SK-N-SH (cell line): ENCODE data around the gene DCP1B. TPM values are rescaled to one million over a fixed set of nuclear protein-coding genes. Genes with fewer than 3 reads are reported as not detected.

Experiments
- CTCF ChIA-PET: fragments of 300-600, 350-600 bp; formaldehyde crosslinking; extraction: SDS; loops from one replicate; lab custom pipeline; 2021; lab: Yijun Ruan, JAX
- POLR2A ChIA-PET: fragments of 350-600 bp; sonication (Branson Sonifier 250); formaldehyde crosslinking; extraction: SDS; loops from one replicate; lab custom pipeline; 2020; ENCODE audit warnings: antibody characterized with exemption, inconsistent platforms; lab: Yijun Ruan, JAX
- DNase-seq: peaks from one replicate; pipeline ENCODE4 v3.0.0; 2012
- H2AFZ ChIP-seq: fragments of 200-600 bp; sonication (generic); 2 replicates; pipeline ENCODE4 v1.8.1; 2016; ENCODE audit warnings: antibody characterized with exemption, mild to moderate bottlenecking, low read depth
- H3F3A ChIP-seq: fragments of 200-600 bp; sonication (generic); replicated peaks from 2 replicates; pipeline ENCODE3; 2016; ENCODE audit warnings: antibody characterized with exemption, mild to moderate bottlenecking; ENCODE audit not compliant: insufficient read depth
- H3K27ac ChIP-seq, 2 experiments: fragments of 200-500 bp in 1 of 2; fragments of 200-600 bp in 1 of 2; sonication (Bioruptor generic) in 1 of 2; sonication (generic), shearing (Covaris generic) in 1 of 2; 2 replicates each; pipeline versions ENCODE4 v1.5.1 to v1.6.1; 2014 to 2016; ENCODE audit warnings: low read depth in 2 of 2, inconsistent platforms in 1 of 2, low read length in 1 of 2, mild to moderate bottlenecking in 1 of 2, mixed read lengths in 1 of 2
- H3K27me3 ChIP-seq: fragments of 200-600 bp; sonication (generic), shearing (Covaris generic); 2 replicates; pipeline ENCODE4 v1.6.1; 2016; ENCODE audit warnings: mixed run types; ENCODE audit not compliant: insufficient read depth
- H3K36me3 ChIP-seq, 2 experiments: fragments of 200-500 bp in 1 of 2; fragments of 200-600 bp in 1 of 2; sonication (Bioruptor generic) in 1 of 2; sonication (generic) in 1 of 2; replicated peaks in 1 of 2; 2 replicates each; pipeline versions ENCODE3 to v1.5.1; 2014 to 2016; ENCODE audit warnings: low read length in 1 of 2, mild to moderate bottlenecking in 1 of 2; ENCODE audit not compliant: insufficient read depth in 2 of 2, control insufficient read depth in 1 of 2
- H3K4me1 ChIP-seq, 2 experiments: fragments of 200-500 bp in 1 of 2; fragments of 200-600 bp in 1 of 2; sonication (Bioruptor generic) in 1 of 2; sonication (generic), shearing (Covaris generic) in 1 of 2; 2 replicates each; pipeline versions ENCODE4 v1.5.1 to v1.6.1; 2014 to 2016; ENCODE audit warnings: low read depth in 1 of 2, low read length in 1 of 2, mixed run types in 1 of 2; ENCODE audit not compliant: insufficient read depth in 2 of 2, control insufficient read depth in 1 of 2
- H3K4me2 ChIP-seq: fragments of 200-600 bp; sonication (generic), shearing (Covaris generic); 2 replicates; pipeline ENCODE4 v1.6.1; 2017; ENCODE audit warnings: mixed run types
- H3K4me3 ChIP-seq, 2 experiments: fragments of 200-500 bp in 1 of 2; fragments of 200-600 bp in 1 of 2; sonication (Bioruptor generic) in 1 of 2; sonication (generic), shearing (Covaris generic) in 1 of 2; 2 replicates each; pipeline versions ENCODE4 v1.5.1 to v1.8.1; 2014 to 2016; ENCODE audit warnings: low read depth in 2 of 2, inconsistent platforms in 1 of 2, low read length in 1 of 2, mild to moderate bottlenecking in 1 of 2, mixed read lengths in 1 of 2, moderate library complexity in 1 of 2
- H3K79me2 ChIP-seq: fragments of 200-600 bp; sonication (generic); 2 replicates; pipeline ENCODE4 v1.8.1; 2017; ENCODE audit warnings: mild to moderate bottlenecking; ENCODE audit not compliant: insufficient read depth
- H3K9ac ChIP-seq: fragments of 200-600 bp; sonication (generic); 2 replicates; pipeline ENCODE4 v1.6.1; 2017; ENCODE audit warnings: mixed run types
- H3K9me2 ChIP-seq: fragments of 200-600 bp; sonication (generic); 2 replicates; pipeline ENCODE4 v1.6.1; 2017; ENCODE audit warnings: mixed run types
- H3K9me3 ChIP-seq: fragments of 200-600 bp; sonication (generic); 2 replicates; pipeline ENCODE4 v1.6.1; 2017; ENCODE audit warnings: mixed run types, mild to moderate bottlenecking, moderate library complexity
- H4K20me1 ChIP-seq: fragments of 200-600 bp; sonication (generic); 2 replicates; pipeline ENCODE4 v1.6.1; 2017; ENCODE audit warnings: mild to moderate bottlenecking, mixed run types; ENCODE audit not compliant: insufficient read depth
- CHD2 ChIP-seq: fragments of 150-350 bp; IDR thresholded peaks from 2 replicates; pipeline ENCODE4 v1.6.1; 2018; ENCODE audit warnings: low read length; ENCODE audit not compliant: partially characterized antibody
- CTCF ChIP-seq: fragments of 200-600 bp; sonication (generic); IDR thresholded peaks from 2 replicates; pipeline ENCODE4 v1.6.1; 2017; ENCODE audit warnings: antibody characterized with exemption, mild to moderate bottlenecking, moderate library complexity
- ELF1 ChIP-seq: IDR thresholded peaks from 2 replicates; pipeline ENCODE4 v1.4.0; 2012
- EP300 ChIP-seq, 2 experiments: IDR thresholded peaks; 2 replicates each; pipeline versions ENCODE4 v1.4.0 to v1.6.1; 2012; ENCODE audit warnings: borderline replicate concordance in 1 of 2, low read depth in 1 of 2, low read length in 1 of 2
- EZH2phosphoT487 ChIP-seq: fragments of 200-600 bp; sonication (generic); IDR thresholded peaks from 2 replicates; pipeline ENCODE4 v1.6.1; 2017; ENCODE audit warnings: low read depth, mixed run types, mild to moderate bottlenecking, antibody characterized with exemption, moderate library complexity, borderline replicate concordance
- FOSL2 ChIP-seq: IDR thresholded peaks from 2 replicates; pipeline ENCODE4 v1.4.0; 2012; ENCODE audit warnings: low read depth, mild to moderate bottlenecking, moderate library complexity, borderline replicate concordance
- GATA2 ChIP-seq: sonication (generic); formaldehyde crosslinking; IDR thresholded peaks from 2 replicates; pipeline ENCODE4 v1.5.0; 2020; ENCODE audit warnings: mild to moderate bottlenecking, missing genetic modification reagents
- IRF3 ChIP-seq: fragments of 150-350 bp; IDR thresholded peaks from 2 replicates; pipeline ENCODE4 v1.6.1; 2016; ENCODE audit warnings: mild to moderate bottlenecking, low read depth, low read length
- MXI1 ChIP-seq: IDR thresholded peaks from 2 replicates; pipeline ENCODE4 v1.6.1; 2012; ENCODE audit warnings: mild to moderate bottlenecking, low read depth, low read length, improper control_type of control experiment
- NRF1 ChIP-seq: IDR thresholded peaks from 2 replicates; pipeline ENCODE4 v1.6.1; 2012; ENCODE audit warnings: low read depth, mild to moderate bottlenecking, low read length
- POLR2AphosphoS5 ChIP-seq: IDR thresholded peaks from 2 replicates; pipeline ENCODE4 v1.6.1; 2012; ENCODE audit warnings: low read depth, low read length
- RAD21 ChIP-seq: IDR thresholded peaks from 2 replicates; pipeline ENCODE4 v1.6.1; 2012; ENCODE audit warnings: mild to moderate bottlenecking, low read length
- REST ChIP-seq: IDR thresholded peaks from 2 replicates; pipeline ENCODE4 v1.6.1; 2012; ENCODE audit warnings: mild to moderate bottlenecking, low read depth, low read length, moderate library complexity
- RXRA ChIP-seq: IDR thresholded peaks from 2 replicates; pipeline ENCODE4 v1.4.0; 2012; ENCODE audit warnings: low read depth, mild to moderate bottlenecking, borderline replicate concordance
- TCF12 ChIP-seq: IDR thresholded peaks from 2 replicates; pipeline ENCODE4 v1.4.0; 2012
- TEAD4 ChIP-seq: IDR thresholded peaks from 2 replicates; pipeline ENCODE4 v1.4.0; 2012; ENCODE audit warnings: mild to moderate bottlenecking, borderline replicate concordance; ENCODE audit not compliant: insufficient read depth
- USF1 ChIP-seq: IDR thresholded peaks from 2 replicates; pipeline ENCODE4 v1.4.0; 2012; ENCODE audit warnings: low read depth, borderline replicate concordance
- YY1 ChIP-seq: IDR thresholded peaks from 2 replicates; pipeline ENCODE4 v1.4.0; 2012; ENCODE audit warnings: low read depth, mild to moderate bottlenecking
- ZBTB33 ChIP-seq: IDR thresholded peaks from 2 replicates; pipeline ENCODE4 v1.4.0; 2012; ENCODE audit warnings: low read depth, borderline replicate concordance
- WGBS: methylation state at CpG from one replicate; pipeline ENCODE4 v1.1.6; 2017; ENCODE audit warnings: low lambda C conversion rate; 5-methylcytosine and 5-hydroxymethylcytosine counted together
- polyA plus RNA-seq, 3 experiments: library from polyadenylated mRNA; depleted of rRNA; stranded (reverse); fragments of >200 nt; gene quantifications; 2 replicates each; pipeline ENCODE4 v1.2.3, GENCODE V29; 2012

The DCP1B gene
- polyA plus RNA-seq, 1 of the 3 experiments (the other 2 are of a cell fraction) = 18.8 TPM

- no peak for TF ChIP-seq CHD2
- TF ChIP-seq MXI1 = no peak
- TF ChIP-seq NRF1 = no peak
- TF ChIP-seq ELF1 = no peak
- no peak for TF ChIP-seq USF1
- TF ChIP-seq YY1 = no peak
- no peak for TF ChIP-seq FOSL2
- TF ChIP-seq REST = no peak
These were observed 82.1 kb downstream of the DCP1B start (continued) for GRCh38 chr12:1922075-1922709.

- no peak overlapping the region for H2AFZ ChIP-seq
- WGBS = 84% methylated on average over 17 of the region's 17 CpGs
- H3K79me2 ChIP-seq = no peaks in the 10 kb centered on the region
- POLR2A ChIA-PET = no interaction called here
- H3K4me3 ChIP-seq = no peak overlapping the region
- no peaks in the 10 kb centered on the region for H3K9me2 ChIP-seq
- H3K27ac ChIP-seq = no peak overlapping the region
- no peak overlapping the region for H3K4me2 ChIP-seq
- no peaks in the 10 kb centered on the region for H3K9me3 ChIP-seq
- no peaks in the 10 kb centered on the region for H4K20me1 ChIP-seq
- CTCF ChIA-PET = interaction anchor here (0.9 to 5.5 kb wide), 4 partner anchors 19 to 130 kb away, joined by 3 to 40 read pairs (median 3); no protein-coding TSS in a partner anchor
- no peaks in the 10 kb centered on the region; the same call in 1 of the 2 replicates for H3K27me3 ChIP-seq
- no peak overlapping the region for H3K9ac ChIP-seq
- H3K4me1 ChIP-seq = peaks cover 0 to 40% of the 10 kb centered on the region in 2 experiments; a peak in 1 of 4 replicates
- DNase-seq = peak; percentile 12
- no peaks in the 10 kb centered on the region for H3F3A ChIP-seq
- H3K36me3 ChIP-seq = no peaks in the 10 kb centered on the region
- TF ChIP-seq FOSL2 (no peak), IRF3 (no peak), ELF1 (no peak), CTCF (no peak), TEAD4 (no peak), YY1 (no peak), USF1 (no peak), GATA2 (CRISPR knock-in tag) (no peak), EZH2phosphoT487 (no peak), POLR2AphosphoS5 (no peak), RXRA (no peak), MXI1 (no peak), ZBTB33 (no peak), RAD21 (no peak), NRF1 (no peak), TCF12 (no peak), EP300 (IDR thresholded peaks at IDR 0.05; ENCODE audit: borderline replicate concordance in 1 of 2, low read depth in 1 of 2, low read length in 1 of 2) (no peak)
These were observed 83.3 kb downstream of the DCP1B start for GRCh38 chr12:1920971-1921370.
